Gastrocnemius medialis (tissue), 4 donors: ENCODE measurements around the gene AGBL1. TPM values are rescaled to one million over a fixed set of nuclear protein-coding genes. Genes with fewer than 3 reads are reported as not detected.

ENCODE experiments used
- ATAC-seq, 2 donors: fragments of 150-250 bp; one replicate each; pipeline ENCODE4 v1.9.1; 2016
- DNase-seq, 2 donors: peaks; one replicate each; pipeline ENCODE4 v3.0.0-alpha.2; 2019
- H3K27ac ChIP-seq, 4 donors: fragments of 200-600 bp; sonication (generic); 1 replicate in 1 of 4; 2 replicates in 3 of 4; pipeline ENCODE4 v1.5.1; 2016 to 2018; ENCODE audit warnings: mild to moderate bottlenecking in 2 of 4, moderate library complexity in 1 of 4
- H3K27me3 ChIP-seq, 3 donors: fragments of 200-600 bp; sonication (generic) in 2 of 3; 1 replicate in 1 of 3; 2 replicates in 2 of 3; pipeline versions ENCODE4 v1.5.1 to v1.6.0; 2016 to 2019; ENCODE audit warnings: mild to moderate bottlenecking in 1 of 3, moderate library complexity in 1 of 3
- H3K36me3 ChIP-seq, 2 donors: fragments of 200-600 bp; sonication (generic) in 1 of 2; one replicate each; pipeline ENCODE4 v1.5.1; 2017 to 2018
- H3K4me1 ChIP-seq, 2 donors: fragments of 200-600 bp; sonication (generic) in 1 of 2; one replicate each; pipeline ENCODE4 v1.5.1; 2016 to 2017; ENCODE audit warnings: mild to moderate bottlenecking in 2 of 2
- H3K4me3 ChIP-seq, 4 donors: fragments of 200-600 bp; sonication (generic) in 3 of 4; 1 replicate in 1 of 4; 2 replicates in 3 of 4; pipeline ENCODE4 v1.5.1; 2016 to 2019; ENCODE audit warnings: mild to moderate bottlenecking in 2 of 4
- H3K9me3 ChIP-seq, 3 donors: fragments of 200-600 bp; sonication (generic) in 2 of 3; 1 replicate in 1 of 3; 2 replicates in 2 of 3; pipeline ENCODE4 v1.5.1; 2016 to 2019
- CTCF ChIP-seq, 5 experiments: fragments of 450-650 bp in 3 of 5; fragments of 200-600 bp in 2 of 5; sonication (generic) in 2 of 5; IDR thresholded peaks in 4 of 5; conservative IDR thresholded peaks in 1 of 5; 1 replicate in 4 of 5; 2 replicates in 1 of 5; pipeline ENCODE4 v1.5.1; 2016 to 2019; ENCODE audit warnings: antibody characterized with exemption in 5 of 5, mild to moderate bottlenecking in 3 of 5, moderate library complexity in 3 of 5
- POLR2A ChIP-seq, 2 donors: fragments of 450-650 bp; IDR thresholded peaks; one replicate each; pipeline ENCODE4 v1.6.1; 2017; ENCODE audit warnings: antibody characterized with exemption in 2 of 2, mild to moderate bottlenecking in 2 of 2, moderate library complexity in 2 of 2
- in situ Hi-C, 4 donors: fragments of 200-750 bp; cut with MboI; loops; one replicate each; pipeline versions ENCODE4 v1.15.0 to v1.8.0; 2017; ENCODE audit warnings: low sequenced_read_pairs in 4 of 4
- intact Hi-C: fragments of 100-400 bp; cut with DNase I; formaldehyde crosslinking; loops from one replicate; pipeline ENCODE4 v1.15.1; 2023; ENCODE audit warnings: low total_unique reads
- total RNA-seq, 4 donors: library from RNA; depleted of rRNA; stranded (reverse); fragments of >200 nt; gene quantifications; one replicate each; pipeline versions ENCODE4 v1.1.0 to v1.2.3, GENCODE V29; 2016

The AGBL1 gene
- total RNA-seq, 4 donors from 2014 or later = 3.8 to 29.7 (median 15.9) TPM

GRCh38 chr15:86919581-86919980, 839.9 kb downstream of the AGBL1 start:
- TF ChIP-seq CTCF (IDR thresholded peaks at IDR 0.05 in 4 of 5, conservative IDR thresholded peaks at IDR 0.05 in 1 of 5) (no peak), POLR2A (IDR thresholded peaks at IDR 0.05) (no peak)
- intact Hi-C loops (loop anchor here (10.0 kb wide), 1 partner anchor 1325 kb away; no protein-coding TSS in a partner anchor), in situ Hi-C loops (loop anchor here in 2 of 4 donors (10.0 to 25.0 kb wide), 2 partner anchors 1335 to 1343 kb away; partner anchors contain the start of gene NTRK3 (in 2 of the 2))
- Histone ChIP-seq H3K36me3 (no peaks in the 10 kb centered on the region), H3K4me1 (peaks cover 8 to 26% of the 10 kb centered on the region in 2 donors), H3K4me3 (no peak overlapping the region), H3K27ac (no peak overlapping the region), H3K9me3 (no peaks in the 10 kb centered on the region), H3K27me3 (no peaks in the 10 kb centered on the region)
- DNase-seq (no peak), ATAC-seq (peak; percentile 26 to 41)

GRCh38 chr15:86929461-86929860, 849.8 kb downstream of the AGBL1 start:
- in situ Hi-C loops (no loop called here), intact Hi-C loops (no loop called here)
- Histone ChIP-seq H3K27me3 (no peaks in the 10 kb centered on the region), H3K4me3 (no peak overlapping the region), H3K4me1 (no peaks in the 10 kb centered on the region), H3K27ac (no peak overlapping the region), H3K36me3 (no peaks in the 10 kb centered on the region), H3K9me3 (no peaks in the 10 kb centered on the region)
- ATAC-seq (no peak), DNase-seq (no peak)
- TF ChIP-seq CTCF (IDR thresholded peaks at IDR 0.05 in 4 of 5, conservative IDR thresholded peaks at IDR 0.05 in 1 of 5) (no peak), POLR2A (IDR thresholded peaks at IDR 0.05) (no peak)

- no peak for ATAC-seq
- TF ChIP-seq POLR2A (IDR thresholded peaks at IDR 0.05) (no peak), CTCF (IDR thresholded peaks at IDR 0.05 in 4 of 5, conservative IDR thresholded peaks at IDR 0.05 in 1 of 5) (no peak)
- intact Hi-C loops (no loop called here), in situ Hi-C loops (no loop called here)
- Histone ChIP-seq H3K4me3 (no peak overlapping the region), H3K27me3 (no peaks in the 10 kb centered on the region), H3K9me3 (no peaks in the 10 kb centered on the region), H3K4me1 (no peaks in the 10 kb centered on the region), H3K36me3 (no peaks in the 10 kb centered on the region), H3K27ac (no peak overlapping the region)
- DNase-seq = no peak
Measured at GRCh38 chr15:86932456-86932855, 852.8 kb downstream of the AGBL1 start.

- Histone ChIP-seq H3K27me3 (no peaks in the 10 kb centered on the region), H3K4me1 (no peaks in the 10 kb centered on the region), H3K9me3 (no peaks in the 10 kb centered on the region), H3K36me3 (no peaks in the 10 kb centered on the region), H3K4me3 (no peak overlapping the region), H3K27ac (no peak overlapping the region)
- intact Hi-C loops = no loop called here
- no peak for DNase-seq
- in situ Hi-C loops = no loop called here
- no peak for ATAC-seq
- TF ChIP-seq CTCF (IDR thresholded peaks at IDR 0.05 in 4 of 5, conservative IDR thresholded peaks at IDR 0.05 in 1 of 5) (no peak), POLR2A (IDR thresholded peaks at IDR 0.05) (no peak)
Measured at GRCh38 chr15:86935841-86936240, 856.2 kb downstream of the AGBL1 start.

GRCh38 chr15:86942285-86942684, 862.6 kb downstream of the AGBL1 start:
- Histone ChIP-seq H3K4me1 (no peaks in the 10 kb centered on the region), H3K27ac (no peak overlapping the region), H3K4me3 (no peak overlapping the region), H3K36me3 (no peaks in the 10 kb centered on the region), H3K9me3 (no peaks in the 10 kb centered on the region), H3K27me3 (no peaks in the 10 kb centered on the region)
- ATAC-seq (no peak), DNase-seq (no peak)
- no peak for TF ChIP-seq CTCF (IDR thresholded peaks at IDR 0.05 in 4 of 5, conservative IDR thresholded peaks at IDR 0.05 in 1 of 5)
- no peak for TF ChIP-seq POLR2A (IDR thresholded peaks at IDR 0.05)
- intact Hi-C loops (no loop called here), in situ Hi-C loops (no loop called here)
